K562 (cell line): ENCODE results near the gene TMEM245. TPM values are rescaled to one million over a fixed set of nuclear protein-coding genes. Genes with fewer than 3 reads are reported as not detected.

Source experiments
- ATAC-seq: fragments of 200-7000 bp; cut with Tn5 transposase; 3 replicates; pipeline ENCODE4 v1.9.1; 2020; ENCODE audit warnings: moderate library complexity
- BruUV-seq: library from RNA; stranded (reverse); fragments of 400-500 nt; replicated peaks from 2 replicates; lab custom pipeline; 2021; lab: Mats Ljungman, UMichigan
- CTCF ChIA-PET: fragments of 300-600 bp; formaldehyde crosslinking; extraction: SDS; loops from one replicate; lab custom pipeline; 2021; ENCODE audit warnings: low intra/inter-chr PET ratio; lab: Yijun Ruan, JAX
- POLR2A ChIA-PET: fragments of 300-600, 350-650 bp; sonication (Branson Sonifier 250); formaldehyde crosslinking; extraction: SDS; loops from one replicate; lab custom pipeline; 2021; ENCODE audit warnings: antibody characterized with exemption, inconsistent platforms; lab: Yijun Ruan, JAX
- DNase-seq, 4 experiments: peaks; one replicate each; pipeline versions ENCODE4 v3.0.0 to v3.0.0-alpha.2; 2011 to 2018; ENCODE audit warnings: low spot score in 3 of 4, mixed read lengths in 3 of 4; ENCODE audit errors: extremely low read depth in 1 of 4
- FAIRE-seq: peaks from 2 replicates; lab custom pipeline; 2011; peaks lifted over from hg19 to GRCh38; lab: Jason Lieb, UNC
- H2AFZ ChIP-seq: 2 replicates; pipeline ENCODE4 v1.6.0; 2011; ENCODE audit warnings: low read depth, low read length, control low read depth, inconsistent platforms
- H3K27ac ChIP-seq: fragments of 200-600 bp; 3 replicates; pipeline ENCODE4 v1.8.0; 2011; ENCODE audit warnings: low read depth, mild to moderate bottlenecking, control low read depth, inconsistent platforms, low read length, moderate library complexity, mixed read lengths; ENCODE audit errors: extremely low read depth
- H3K27me3 ChIP-seq, 2 experiments: fragments of 300-600 bp in 1 of 2; 2 replicates in 1 of 2; 3 replicates in 1 of 2; pipeline versions ENCODE4 v1.6.0 to v1.8.0; 2011; ENCODE audit warnings: inconsistent platforms in 2 of 2, low read length in 2 of 2, mild to moderate bottlenecking in 1 of 2, mixed read lengths in 1 of 2, moderate library complexity in 1 of 2; ENCODE audit not compliant: control insufficient read depth in 2 of 2, insufficient read depth in 2 of 2
- H3K36me3 ChIP-seq: fragments of 300-600 bp; 3 replicates; pipeline ENCODE4 v1.8.0; 2011; ENCODE audit warnings: mild to moderate bottlenecking, low read length, inconsistent platforms; ENCODE audit not compliant: control insufficient read depth, insufficient read depth
- H3K4me1 ChIP-seq, 2 experiments: fragments of 200-600 bp in 1 of 2; replicated peaks in 1 of 2; 2 replicates in 1 of 2; 3 replicates in 1 of 2; pipeline versions ENCODE4 v1.5.1 to v1.8.0; 2011; ENCODE audit warnings: inconsistent platforms in 2 of 2, low read length in 2 of 2, mild to moderate bottlenecking in 1 of 2, mixed read lengths in 1 of 2, moderate library complexity in 1 of 2; ENCODE audit not compliant: control insufficient read depth in 2 of 2, insufficient read depth in 2 of 2
- H3K4me2 ChIP-seq: 2 replicates; pipeline ENCODE4 v1.6.1; 2011; ENCODE audit warnings: low read length, control low read depth, inconsistent platforms, mixed read lengths; ENCODE audit not compliant: insufficient read depth
- H3K4me3 ChIP-seq: fragments of 200-600 bp; sonication (generic), shearing (Covaris generic); 2 replicates; pipeline ENCODE4 v1.5.1; 2016; ENCODE audit warnings: control low read depth, inconsistent platforms
- H3K79me2 ChIP-seq: fragments of 200-600 bp; 3 replicates; pipeline ENCODE4 v1.8.0; 2011; ENCODE audit warnings: low read length, inconsistent platforms; ENCODE audit not compliant: control insufficient read depth, insufficient read depth
- H3K9ac ChIP-seq, 2 experiments: 2 replicates each; pipeline versions ENCODE4 v1.6.0 to v1.6.1; 2011; ENCODE audit warnings: low read depth in 2 of 2, low read length in 2 of 2, control low read depth in 1 of 2, inconsistent platforms in 1 of 2, mild to moderate bottlenecking in 1 of 2, mixed read lengths in 1 of 2; ENCODE audit not compliant: insufficient read depth in 1 of 2
- H3K9me1 ChIP-seq: one replicate; pipeline ENCODE4 v1.6.0; 2011; ENCODE audit warnings: inconsistent platforms, mild to moderate bottlenecking, low read length, moderate library complexity; ENCODE audit not compliant: control insufficient read depth, insufficient read depth
- H3K9me3 ChIP-seq: replicated peaks from 2 replicates; pipeline ENCODE4 v1.5.1; 2011; ENCODE audit warnings: low read depth, low read length, inconsistent platforms; ENCODE audit not compliant: control insufficient read depth, insufficient read depth
- H4K20me1 ChIP-seq: replicated peaks from 2 replicates; pipeline ENCODE4 v1.6.1; 2011; ENCODE audit warnings: low read length, inconsistent platforms, mixed read lengths; ENCODE audit not compliant: control insufficient read depth, insufficient read depth
- FOXJ2 ChIP-seq: fragments of 200-800 bp; sonication (Bioruptor generic); IDR thresholded peaks from 2 replicates; pipeline ENCODE4 v1.6.1; 2016; ENCODE audit warnings: missing genetic modification characterization, missing compliant biosample characterization
- GTF2B ChIP-seq: IDR thresholded peaks from 2 replicates; pipeline ENCODE4 v1.6.1; 2011; ENCODE audit not compliant: insufficient read length; ENCODE audit errors: extremely low read depth
- MAFG ChIP-seq: fragments of 450-650 bp; conservative IDR thresholded peaks from 2 replicates; pipeline ENCODE4 v1.6.1; 2016; ENCODE audit warnings: missing genetic modification characterization, missing compliant biosample characterization
- MAFK ChIP-seq: IDR thresholded peaks from 2 replicates; pipeline ENCODE4 v1.6.1; 2011; ENCODE audit warnings: low read length, improper control_type of control experiment
- ZNF140 ChIP-seq: fragments of 250-450 bp; sonication (Bioruptor Pico); IDR thresholded peaks from 2 replicates; pipeline ENCODE4 v1.8.0; 2021; ENCODE audit warnings: moderate library complexity, mild to moderate bottlenecking, inconsistent platforms
- ZNF592 ChIP-seq: fragments of 450-650 bp; IDR thresholded peaks from 2 replicates; pipeline ENCODE4 v1.6.1; 2017; ENCODE audit warnings: antibody characterized with exemption, mild to moderate bottlenecking
- WGBS: fragments of 100-300 bp; shearing (Covaris generic); methylation state at CpG from one replicate; pipeline ENCODE4 v1.1.6; 2016; ENCODE audit warnings: low coverage, mixed read lengths; ENCODE audit not compliant: insufficient coverage; ENCODE audit errors: missing lambda C conversion rate; 5-methylcytosine and 5-hydroxymethylcytosine counted together
- in situ Hi-C: fragments of 300-500 bp; cut with MboI; formaldehyde crosslinking; loops from 4 replicates; pipeline ENCODE4 v1.15.0; 2018; ENCODE audit warnings: inconsistent platforms, mixed read lengths
- intact Hi-C: fragments of 100-400 bp; cut with micrococcal nuclease; formaldehyde crosslinking; loops from 2 replicates; pipeline ENCODE4 v1.14.2; 2022
- polyA plus RNA-seq, 8 experiments: library from polyadenylated mRNA; depleted of rRNA in 4 of 8; stranded (reverse) in 5 of 8; unstranded in 3 of 8; fragments of >200 nt; fragmentation: Nextera tagmentation in 2 of 8; fragmentation: Illumina TruSeq in 1 of 8; extraction: Ambion mirVana in 2 of 8; extraction: Trizol in 1 of 8; gene quantifications; 2 replicates each; pipeline versions ENCODE4 v1.2.1 to v1.2.3, GENCODE V29; 2011 to 2014; ENCODE audit warnings: inconsistent platforms in 1 of 8, missing spikeins in 1 of 8
- total RNA-seq, 7 experiments: library from RNA; depleted of rRNA in 6 of 7; stranded (reverse); fragments of >200 nt in 6 of 7; fragmentation: Illumina TruSeq in 2 of 7; extraction: Trizol in 2 of 7; gene quantifications; 2 replicates each; pipeline versions ENCODE4 v1.2.1 to v1.2.3, GENCODE V29; 2011 to 2021; ENCODE audit warnings: low replicate concordance in 1 of 7
- TF ChIP-seq, protein P1 (sequence below): fragments of 200-800 bp; sonication (Bioruptor generic); IDR thresholded peaks from 2 replicates; pipeline ENCODE4 v1.6.1; 2016; ENCODE audit warnings: missing genetic modification characterization, missing compliant biosample characterization

Gene TMEM245
- total and polyA plus RNA-seq, 9 of the 15 experiments (the other 6 are each of a cell fraction or from before 2014, with no cell fraction given): 8.5 to 43.2 (median 24.3) TPM

GRCh38 chr9:109115931-109116526 lies 3.7 kb downstream of the TMEM245 start (continued):
- TF ChIP-seq, protein P1, sequence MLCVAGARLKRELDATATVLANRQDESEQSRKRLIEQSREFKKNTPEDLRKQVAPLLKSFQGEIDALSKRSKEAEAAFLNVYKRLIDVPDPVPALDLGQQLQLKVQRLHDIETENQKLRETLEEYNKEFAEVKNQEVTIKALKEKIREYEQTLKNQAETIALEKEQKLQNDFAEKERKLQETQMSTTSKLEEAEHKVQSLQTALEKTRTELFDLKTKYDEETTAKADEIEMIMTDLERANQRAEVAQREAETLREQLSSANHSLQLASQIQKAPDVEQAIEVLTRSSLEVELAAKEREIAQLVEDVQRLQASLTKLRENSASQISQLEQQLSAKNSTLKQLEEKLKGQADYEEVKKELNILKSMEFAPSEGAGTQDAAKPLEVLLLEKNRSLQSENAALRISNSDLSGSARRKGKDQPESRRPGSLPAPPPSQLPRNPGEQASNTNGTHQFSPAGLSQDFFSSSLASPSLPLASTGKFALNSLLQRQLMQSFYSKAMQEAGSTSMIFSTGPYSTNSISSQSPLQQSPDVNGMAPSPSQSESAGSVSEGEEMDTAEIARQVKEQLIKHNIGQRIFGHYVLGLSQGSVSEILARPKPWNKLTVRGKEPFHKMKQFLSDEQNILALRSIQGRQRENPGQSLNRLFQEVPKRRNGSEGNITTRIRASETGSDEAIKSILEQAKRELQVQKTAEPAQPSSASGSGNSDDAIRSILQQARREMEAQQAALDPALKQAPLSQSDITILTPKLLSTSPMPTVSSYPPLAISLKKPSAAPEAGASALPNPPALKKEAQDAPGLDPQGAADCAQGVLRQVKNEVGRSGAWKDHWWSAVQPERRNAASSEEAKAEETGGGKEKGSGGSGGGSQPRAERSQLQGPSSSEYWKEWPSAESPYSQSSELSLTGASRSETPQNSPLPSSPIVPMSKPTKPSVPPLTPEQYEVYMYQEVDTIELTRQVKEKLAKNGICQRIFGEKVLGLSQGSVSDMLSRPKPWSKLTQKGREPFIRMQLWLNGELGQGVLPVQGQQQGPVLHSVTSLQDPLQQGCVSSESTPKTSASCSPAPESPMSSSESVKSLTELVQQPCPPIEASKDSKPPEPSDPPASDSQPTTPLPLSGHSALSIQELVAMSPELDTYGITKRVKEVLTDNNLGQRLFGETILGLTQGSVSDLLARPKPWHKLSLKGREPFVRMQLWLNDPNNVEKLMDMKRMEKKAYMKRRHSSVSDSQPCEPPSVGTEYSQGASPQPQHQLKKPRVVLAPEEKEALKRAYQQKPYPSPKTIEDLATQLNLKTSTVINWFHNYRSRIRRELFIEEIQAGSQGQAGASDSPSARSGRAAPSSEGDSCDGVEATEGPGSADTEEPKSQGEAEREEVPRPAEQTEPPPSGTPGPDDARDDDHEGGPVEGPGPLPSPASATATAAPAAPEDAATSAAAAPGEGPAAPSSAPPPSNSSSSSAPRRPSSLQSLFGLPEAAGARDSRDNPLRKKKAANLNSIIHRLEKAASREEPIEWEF (CRISPR knock-in tag): no peak
- peak; percentile 68; the same call in 1 of the 2 replicates for TF ChIP-seq MAFG (tag)
- TF ChIP-seq MAFK: peak; percentile 59
- no peak for TF ChIP-seq FOXJ2 (tag)

DNA sequence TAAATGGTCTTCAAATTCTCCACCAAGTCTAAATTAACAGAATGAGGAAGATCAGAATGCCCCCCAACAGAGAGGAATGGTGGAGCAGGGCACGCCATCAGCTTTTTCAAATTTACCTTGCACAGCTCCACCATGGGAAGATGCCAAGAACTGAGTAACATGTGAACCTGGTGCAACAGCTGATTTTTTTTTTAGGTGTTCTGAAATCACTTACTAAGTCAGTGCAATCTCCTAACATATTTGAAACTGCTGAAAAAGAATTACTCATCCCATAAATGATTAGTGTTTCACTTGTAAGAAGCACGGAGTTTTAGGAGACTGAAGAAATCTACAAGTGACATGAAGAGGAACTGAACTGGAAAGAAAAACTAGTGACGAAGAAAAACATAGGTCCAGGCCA lies 5.1 kb downstream of the TMEM245 start:
- in situ Hi-C loops: no loop called here
- Histone ChIP-seq H3K4me1 (peaks cover 23 to 27% of the 10 kb centered on the region in 2 experiments; a peak in 4 of 5 replicates), H4K20me1 (peaks cover 30% of the 10 kb centered on the region; the same call in 1 of the 2 replicates), H3K4me3 (no peak overlapping the region), H3K27ac (peak overlapping the region; percentile 20; the same call in 1 of the 3 replicates), H2AFZ (no peak overlapping the region), H3K9me3 (no peaks in the 10 kb centered on the region), H3K36me3 (peaks cover 26% of the 10 kb centered on the region), H3K9ac (0 out of 4 replicates have a peak overlapping the region, but pooled peaks of 1 of the 2 experiments have one; percentile 12), H3K4me2 (peak overlapping the region; percentile 25), H3K27me3 (no peaks in the 10 kb centered on the region), H3K9me1 (no peaks in the 10 kb centered on the region), H3K79me2 (peaks cover 98% of the 10 kb centered on the region)
- FAIRE-seq (no peak), DNase-seq (no peak), ATAC-seq (no peak)
- POLR2A ChIA-PET: interaction anchor here (0.6 kb wide), 1 partner anchor 409 kb away, joined by 3 read pairs; no protein-coding TSS in a partner anchor
- no TSS peak for BruUV-seq
- intact Hi-C loops: loop anchor here (5.0 kb wide), 1 partner anchor 102 kb away; the partner anchor contains the start of gene CTNNAL1
- 44% methylated on average over 3 of the region's 3 CpGs for WGBS
- CTCF ChIA-PET: no interaction called here
- TF ChIP-seq GTF2B: no peak
- 0 out of 2 replicates have a peak, but pooled peaks have one; percentile 15 for TF ChIP-seq ZNF592
- TF ChIP-seq ZNF140 (CRISPR knock-in tag): no peak
